Measurements from ENCODE around the gene MYH15. TPM values are rescaled to one million over a fixed set of nuclear protein-coding genes. Genes with fewer than 3 reads are reported as not detected.

MYH15 gene
- total and polyA plus RNA-seq, 4 donors: 0.01 to 0.08 (median 0.05) TPM; not detected in 1

DNA sequence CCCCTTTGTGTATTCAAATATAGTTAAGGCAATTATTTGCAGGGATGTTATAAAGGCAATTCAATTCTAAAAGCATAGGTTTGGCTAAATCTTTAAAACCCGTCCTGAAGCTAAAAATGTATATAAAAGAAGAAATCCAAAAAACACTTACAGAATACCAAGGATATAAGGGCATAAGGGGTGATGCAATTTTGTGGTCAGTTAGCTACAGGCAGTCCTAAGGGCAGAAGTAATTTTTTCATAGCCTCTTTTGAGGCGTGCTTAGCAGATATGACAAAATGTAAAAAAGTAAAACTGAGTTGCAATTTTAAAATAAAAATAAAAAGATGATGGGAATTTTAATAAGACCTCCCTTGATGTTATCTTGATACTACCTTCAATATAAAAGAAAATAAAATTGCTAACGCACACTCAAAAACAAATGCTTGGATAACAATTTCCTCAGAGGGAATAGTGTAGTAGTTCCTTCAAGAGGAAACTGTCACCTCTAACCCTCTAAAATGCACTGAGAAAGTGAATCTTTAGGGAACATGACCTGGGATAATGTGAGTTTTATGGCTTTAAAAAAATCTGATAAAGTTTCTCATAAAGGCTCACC is 104.2 kb downstream of the MYH15 start:
- no peak overlapping the region for H3K9ac ChIP-seq (ENCODE audit: low read depth in 1 of 2, low read length in 2 of 2)
- peaks cover 0 to 9% (median 4%) of the 10 kb centered on the region in 4 donors for H3K4me1 ChIP-seq (ENCODE audit: control insufficient read depth in 4 of 4, insufficient read depth in 4 of 4, low read length in 3 of 4)
- H3K36me3 ChIP-seq (ENCODE audit: control insufficient read depth in 4 of 4, insufficient read depth in 3 of 4, low read depth in 1 of 4, low read length in 3 of 4): no peaks in the 10 kb centered on the region
- TF ChIP-seq TAF1 (conservative IDR thresholded peaks at IDR 0.05) (no peak), RXRA (IDR thresholded peaks at IDR 0.05) (no peak), EGR1 (IDR thresholded peaks at IDR 0.05; ENCODE audit: low read depth in 2 of 2) (no peak), FOXA2 (IDR thresholded peaks at IDR 0.05) (no peak), FOXA1 (IDR thresholded peaks at IDR 0.05) (no peak), MAX (IDR thresholded peaks at IDR 0.05) (no peak), GABPA (IDR thresholded peaks at IDR 0.05 in 1 of 2, conservative IDR thresholded peaks at IDR 0.05 in 1 of 2) (no peak)
- TF ChIP-seq, protein P1, sequence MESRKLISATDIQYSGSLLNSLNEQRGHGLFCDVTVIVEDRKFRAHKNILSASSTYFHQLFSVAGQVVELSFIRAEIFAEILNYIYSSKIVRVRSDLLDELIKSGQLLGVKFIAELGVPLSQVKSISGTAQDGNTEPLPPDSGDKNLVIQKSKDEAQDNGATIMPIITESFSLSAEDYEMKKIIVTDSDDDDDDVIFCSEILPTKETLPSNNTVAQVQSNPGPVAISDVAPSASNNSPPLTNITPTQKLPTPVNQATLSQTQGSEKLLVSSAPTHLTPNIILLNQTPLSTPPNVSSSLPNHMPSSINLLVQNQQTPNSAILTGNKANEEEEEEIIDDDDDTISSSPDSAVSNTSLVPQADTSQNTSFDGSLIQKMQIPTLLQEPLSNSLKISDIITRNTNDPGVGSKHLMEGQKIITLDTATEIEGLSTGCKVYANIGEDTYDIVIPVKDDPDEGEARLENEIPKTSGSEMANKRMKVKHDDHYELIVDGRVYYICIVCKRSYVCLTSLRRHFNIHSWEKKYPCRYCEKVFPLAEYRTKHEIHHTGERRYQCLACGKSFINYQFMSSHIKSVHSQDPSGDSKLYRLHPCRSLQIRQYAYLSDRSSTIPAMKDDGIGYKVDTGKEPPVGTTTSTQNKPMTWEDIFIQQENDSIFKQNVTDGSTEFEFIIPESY (IDR thresholded peaks at IDR 0.05): no peak
- DNase-seq (ENCODE audit: low spot score): no peak
- H3K9me3 ChIP-seq (ENCODE audit: control insufficient read depth in 4 of 4, low read length in 3 of 4): no peaks in the 10 kb centered on the region
- no peaks in the 10 kb centered on the region for H3K27me3 ChIP-seq (ENCODE audit: control insufficient read depth in 4 of 4, insufficient read depth in 4 of 4, low read length in 3 of 4)
- 71% methylated on average over 3 of the region's 3 CpGs for WGBS
- no peak overlapping the region for H3K27ac ChIP-seq (ENCODE audit: low read depth in 1 of 2, low read length in 2 of 2)
- no peak overlapping the region for H3K4me3 ChIP-seq (ENCODE audit: low read depth in 1 of 3, low read length in 3 of 3)

GRCh38 chr3:108404368-108404767 is 106.0 kb downstream of the MYH15 start:
- DNase-seq (ENCODE audit: low spot score): no peak
- H3K4me1 ChIP-seq (ENCODE audit: control insufficient read depth in 4 of 4, insufficient read depth in 4 of 4, low read length in 3 of 4): peaks cover 0 to 9% (median 4%) of the 10 kb centered on the region in 4 donors
- H3K9ac ChIP-seq (ENCODE audit: low read depth in 1 of 2, low read length in 2 of 2): no peak overlapping the region
- no peak overlapping the region for H3K27ac ChIP-seq (ENCODE audit: low read depth in 1 of 2, low read length in 2 of 2)
- peaks cover 0 to 2% (median 0%) of the 10 kb centered on the region in 4 donors for H3K9me3 ChIP-seq (ENCODE audit: control insufficient read depth in 4 of 4, low read length in 3 of 4)
- no peak overlapping the region for H3K4me3 ChIP-seq (ENCODE audit: low read depth in 1 of 3, low read length in 3 of 3)
- TF ChIP-seq YY1 (IDR thresholded peaks at IDR 0.05) (no peak), SP1 (IDR thresholded peaks at IDR 0.05) (no peak), MAX (IDR thresholded peaks at IDR 0.05) (no peak), CTCF (IDR thresholded peaks at IDR 0.05; ENCODE audit: low read depth, low read length, missing input control) (no peak), EGR1 (IDR thresholded peaks at IDR 0.05; ENCODE audit: low read depth in 2 of 2) (no peak), RAD21 (IDR thresholded peaks at IDR 0.05) (no peak), FOXA1 (IDR thresholded peaks at IDR 0.05) (no peak), HNF4G (IDR thresholded peaks at IDR 0.05) (no peak), NR2F2 (IDR thresholded peaks at IDR 0.05) (no peak), FOXA2 (IDR thresholded peaks at IDR 0.05) (no peak), ATF3 (IDR thresholded peaks at IDR 0.05) (no peak), JUND (IDR thresholded peaks at IDR 0.05) (no peak), GABPA (IDR thresholded peaks at IDR 0.05 in 1 of 2, conservative IDR thresholded peaks at IDR 0.05 in 1 of 2) (no peak), TAF1 (conservative IDR thresholded peaks at IDR 0.05) (no peak), RXRA (IDR thresholded peaks at IDR 0.05) (no peak)
- TF ChIP-seq, protein P2, sequence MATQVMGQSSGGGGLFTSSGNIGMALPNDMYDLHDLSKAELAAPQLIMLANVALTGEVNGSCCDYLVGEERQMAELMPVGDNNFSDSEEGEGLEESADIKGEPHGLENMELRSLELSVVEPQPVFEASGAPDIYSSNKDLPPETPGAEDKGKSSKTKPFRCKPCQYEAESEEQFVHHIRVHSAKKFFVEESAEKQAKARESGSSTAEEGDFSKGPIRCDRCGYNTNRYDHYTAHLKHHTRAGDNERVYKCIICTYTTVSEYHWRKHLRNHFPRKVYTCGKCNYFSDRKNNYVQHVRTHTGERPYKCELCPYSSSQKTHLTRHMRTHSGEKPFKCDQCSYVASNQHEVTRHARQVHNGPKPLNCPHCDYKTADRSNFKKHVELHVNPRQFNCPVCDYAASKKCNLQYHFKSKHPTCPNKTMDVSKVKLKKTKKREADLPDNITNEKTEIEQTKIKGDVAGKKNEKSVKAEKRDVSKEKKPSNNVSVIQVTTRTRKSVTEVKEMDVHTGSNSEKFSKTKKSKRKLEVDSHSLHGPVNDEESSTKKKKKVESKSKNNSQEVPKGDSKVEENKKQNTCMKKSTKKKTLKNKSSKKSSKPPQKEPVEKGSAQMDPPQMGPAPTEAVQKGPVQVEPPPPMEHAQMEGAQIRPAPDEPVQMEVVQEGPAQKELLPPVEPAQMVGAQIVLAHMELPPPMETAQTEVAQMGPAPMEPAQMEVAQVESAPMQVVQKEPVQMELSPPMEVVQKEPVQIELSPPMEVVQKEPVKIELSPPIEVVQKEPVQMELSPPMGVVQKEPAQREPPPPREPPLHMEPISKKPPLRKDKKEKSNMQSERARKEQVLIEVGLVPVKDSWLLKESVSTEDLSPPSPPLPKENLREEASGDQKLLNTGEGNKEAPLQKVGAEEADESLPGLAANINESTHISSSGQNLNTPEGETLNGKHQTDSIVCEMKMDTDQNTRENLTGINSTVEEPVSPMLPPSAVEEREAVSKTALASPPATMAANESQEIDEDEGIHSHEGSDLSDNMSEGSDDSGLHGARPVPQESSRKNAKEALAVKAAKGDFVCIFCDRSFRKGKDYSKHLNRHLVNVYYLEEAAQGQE (IDR thresholded peaks at IDR 0.05): no peak
- TF ChIP-seq, protein P1 (IDR thresholded peaks at IDR 0.05): no peak
- no peaks in the 10 kb centered on the region for H3K27me3 ChIP-seq (ENCODE audit: control insufficient read depth in 4 of 4, insufficient read depth in 4 of 4, low read length in 3 of 4)
- WGBS: 73% methylated on average over 2 of the region's 2 CpGs
- H3K36me3 ChIP-seq (ENCODE audit: control insufficient read depth in 4 of 4, insufficient read depth in 3 of 4, low read depth in 1 of 4, low read length in 3 of 4): no peaks in the 10 kb centered on the region

All from liver (tissue), 9 donors.